Measurements from ENCODE around the gene HOOK1.
A peak's percentile ranks its signal among the peaks of the same experiment; 100 is the strongest.

HOOK1 gene

GRCh38 chr1:59814901-59815825 is at the start of gene HOOK1:
TSS of gene HOOK1 (plus strand) at chr1:59814949. CDS start at chr1:59815118, 169 bp downstream.
- peak; percentile 20 to 27 for DNase-seq

- DNase-seq, result peak; percentile 1 to 68
These were observed 49.6 kb upstream of the HOOK1 start for GRCh38 chr1:59765011-59765730.

GRCh38 chr1:59766227-59766855 is 48.4 kb upstream of the HOOK1 start:
- peak in 1 of 2 experiments; percentile 3 for DNase-seq

GRCh38 chr1:59767119-59767518 is 47.6 kb upstream of the HOOK1 start:
- DNase-seq, result no peak

GRCh38 chr1:59768792-59769735 is 45.7 kb upstream of the HOOK1 start:
- DNase-seq, result no peak

GRCh38 chr1:59769736-59770095 is 45.0 kb upstream of the HOOK1 start:
- no peak for DNase-seq

GRCh38 chr1:59771361-59771760 is 43.4 kb upstream of the HOOK1 start:
- no peak for DNase-seq

- no peak for DNase-seq
These were observed 39.3 kb upstream of the HOOK1 start for GRCh38 chr1:59775480-59775879.

- DNase-seq, result no peak
These were observed 37.5 kb upstream of the HOOK1 start for GRCh38 chr1:59776960-59777852.

- DNase-seq, result peak in 1 of 2 experiments; percentile 1
These were observed 34.8 kb upstream of the HOOK1 start for GRCh38 chr1:59779949-59780348.

- DNase-seq, result no peak
These were observed 25.9 kb upstream of the HOOK1 start for GRCh38 chr1:59788825-59789224.

- DNase-seq, result no peak
These were observed 16.1 kb upstream of the HOOK1 start for GRCh38 chr1:59798600-59798999.

- DNase-seq, result no peak
These were observed 11.2 kb upstream of the HOOK1 start for GRCh38 chr1:59803458-59804038.

GRCh38 chr1:59804301-59804700 is 10.4 kb upstream of the HOOK1 start:
- no peak for DNase-seq

GRCh38 chr1:59805554-59805953 is 9.2 kb upstream of the HOOK1 start:
- DNase-seq, result no peak

- DNase-seq, result peak; percentile 88 to 96
These were observed 409 bp upstream of the HOOK1 start for GRCh38 chr1:59814180-59814900.

GRCh38 chr1:59815892-59816291 is 1.1 kb downstream of the HOOK1 start:
- peak in 1 of 2 experiments; percentile 1 for DNase-seq

GRCh38 chr1:59816318-59816878 is 1.6 kb downstream of the HOOK1 start:
- DNase-seq, result no peak

- DNase-seq, result peak in 1 of 2 experiments; percentile 12
These were observed 5.1 kb downstream of the HOOK1 start for GRCh38 chr1:59819566-59820438.

Data from NCI-H524 (cell line).